Endothelial cell of umbilical vein (primary cell): ENCODE results near the gene CGB8. TPM values are rescaled to one million over a fixed set of nuclear protein-coding genes. Genes with fewer than 3 reads are reported as not detected.

Experiments used
- BruUV-seq: library from RNA; stranded (reverse); fragments of 400-500 nt; replicated peaks from 2 replicates; lab custom pipeline; 2021; lab: Mats Ljungman, UMichigan
- CTCF ChIA-PET: fragments of 300-600, 350-600 bp; sonication (Branson Sonifier 250); formaldehyde crosslinking; loops from one replicate; lab custom pipeline; 2021; ENCODE audit warnings: antibody characterized with exemption, inconsistent platforms; lab: Charles Lee
- POLR2A ChIA-PET: fragments of 300-600, 350-600 bp; sonication (Branson Sonifier 250); formaldehyde crosslinking; loops from one replicate; lab custom pipeline; 2021; ENCODE audit warnings: antibody characterized with exemption, inconsistent platforms; lab: Charles Lee
- DNase-seq: peaks from one replicate; pipeline ENCODE4 v3.0.0-alpha.2; 2011; ENCODE audit warnings: low read depth, low spot score
- FAIRE-seq: peaks from 2 replicates; lab custom pipeline; 2011; peaks lifted over from hg19 to GRCh38; lab: Jason Lieb, UNC
- H2AFZ ChIP-seq: 2 replicates; pipeline ENCODE4 v1.6.0; 2012; ENCODE audit warnings: low read depth, low read length, control low read depth, inconsistent platforms
- H3K27ac ChIP-seq: 2 replicates; pipeline ENCODE4 v1.5.1; 2011; ENCODE audit warnings: low read depth, mild to moderate bottlenecking, control low read depth, low read length, moderate library complexity; ENCODE audit not compliant: insufficient read depth
- H3K27me3 ChIP-seq, 2 experiments: 2 replicates each; pipeline versions ENCODE4 v1.6.0 to v1.6.1; 2011; ENCODE audit warnings: low read length in 2 of 2, mixed read lengths in 1 of 2; ENCODE audit not compliant: control insufficient read depth in 2 of 2, insufficient read depth in 2 of 2
- H3K36me3 ChIP-seq, 2 experiments: 2 replicates in 1 of 2; 3 replicates in 1 of 2; pipeline ENCODE4 v1.5.1; 2011; ENCODE audit warnings: low read length in 2 of 2, mild to moderate bottlenecking in 1 of 2, moderate library complexity in 1 of 2; ENCODE audit not compliant: control insufficient read depth in 2 of 2, insufficient read depth in 2 of 2; ENCODE audit errors: extremely low read depth in 1 of 2
- H3K4me1 ChIP-seq: 3 replicates; pipeline ENCODE4 v1.5.1; 2011; ENCODE audit warnings: mild to moderate bottlenecking, low read length; ENCODE audit not compliant: control insufficient read depth, insufficient read depth; ENCODE audit errors: extremely low read depth
- H3K4me2 ChIP-seq: 2 replicates; pipeline ENCODE4 v1.6.1; 2011; ENCODE audit warnings: low read length, control low read depth, mixed read lengths; ENCODE audit not compliant: insufficient read depth
- H3K4me3 ChIP-seq, 3 experiments: fragments of 200-600 bp in 1 of 3; sonication (generic), shearing (Covaris generic) in 1 of 3; replicated peaks in 1 of 3; 2 replicates each; pipeline ENCODE4 v1.5.1; 2011 to 2016; ENCODE audit warnings: control low read depth in 3 of 3, low read length in 3 of 3, mild to moderate bottlenecking in 2 of 3, inconsistent platforms in 1 of 3, low read depth in 1 of 3, moderate library complexity in 1 of 3; ENCODE audit not compliant: insufficient read depth in 1 of 3
- H3K79me2 ChIP-seq: 2 replicates; pipeline ENCODE4 v1.6.0; 2012; ENCODE audit warnings: low read length, inconsistent platforms; ENCODE audit not compliant: control insufficient read depth, insufficient read depth
- H3K9ac ChIP-seq: replicated peaks from 2 replicates; pipeline ENCODE3; 2011; ENCODE audit warnings: low read length, control low read depth; ENCODE audit not compliant: insufficient read depth; ENCODE audit errors: extremely low read depth
- H3K9me1 ChIP-seq: replicated peaks from 3 replicates; pipeline ENCODE4 v1.6.0; 2011; ENCODE audit warnings: mild to moderate bottlenecking, low read length; ENCODE audit not compliant: control insufficient read depth, insufficient read depth; ENCODE audit errors: extremely low read depth
- H3K9me3 ChIP-seq: replicated peaks from 2 replicates; pipeline ENCODE4 v1.5.1; 2012; ENCODE audit warnings: low read length, inconsistent platforms; ENCODE audit not compliant: control insufficient read depth, insufficient read depth
- H4K20me1 ChIP-seq: replicated peaks from 2 replicates; pipeline ENCODE3; 2011; ENCODE audit warnings: mild to moderate bottlenecking, low read length; ENCODE audit not compliant: control insufficient read depth, insufficient read depth; ENCODE audit errors: extremely low read depth
- EZH2 ChIP-seq: IDR thresholded peaks from 2 replicates; pipeline ENCODE4 v1.6.1; 2012; ENCODE audit warnings: borderline replicate concordance, low read depth, mild to moderate bottlenecking, moderate library complexity, low read length, inconsistent platforms; ENCODE audit not compliant: severe bottlenecking
- JUN ChIP-seq: IDR thresholded peaks from 2 replicates; pipeline ENCODE4 v1.6.1; 2011; ENCODE audit warnings: borderline replicate concordance, low read depth; ENCODE audit not compliant: insufficient read length, insufficient read depth
- MYC ChIP-seq: IDR thresholded peaks from one replicate; pipeline ENCODE4 v1.6.1; 2011; ENCODE audit warnings: mild to moderate bottlenecking, low read depth, low read length
- POLR2AphosphoS5 ChIP-seq: IDR thresholded peaks from 2 replicates; pipeline ENCODE4 v1.6.1; 2012; ENCODE audit warnings: low read depth, mild to moderate bottlenecking, control low read depth, low read length, moderate library complexity; ENCODE audit not compliant: insufficient read depth
- dilution Hi-C: fragments of 300-500 bp; cut with MboI; formaldehyde crosslinking; loops from one replicate; pipeline ENCODE4 v1.15.0; 2019; ENCODE audit warnings: low sequenced_read_pairs; ENCODE audit not compliant: extremely low pct_ligation_motif_present
- intact Hi-C: fragments of 100-400 bp; cut with micrococcal nuclease; formaldehyde crosslinking; loops from one replicate; pipeline ENCODE4 v1.10.0; 2022
- polyA plus RNA-seq, 4 experiments: library from polyadenylated mRNA; depleted of rRNA in 3 of 4; stranded (reverse) in 3 of 4; unstranded in 1 of 4; fragments of >200 nt; gene quantifications; 2 replicates each; pipeline versions ENCODE4 v1.2.1 to v1.2.3, GENCODE V29; 2011 to 2012; ENCODE audit warnings: missing spikeins in 1 of 4
- total RNA-seq: library from RNA; stranded (reverse); gene quantifications from 2 replicates; pipeline ENCODE4 v1.2.3, GENCODE V29; 2021
- TF ChIP-seq, protein P1 (sequence below), 2 donors: IDR thresholded peaks; 1 replicate in 1 of 2; 2 replicates in 1 of 2; pipeline ENCODE4 v1.5.1; 2011; ENCODE audit warnings: low read length in 2 of 2, mild to moderate bottlenecking in 2 of 2, moderate library complexity in 2 of 2, control low read depth in 1 of 2, inconsistent platforms in 1 of 2, low read depth in 1 of 2; ENCODE audit not compliant: insufficient read depth in 1 of 2; ENCODE audit errors: extremely low read depth in 1 of 2

CGB8 gene
- total and polyA plus RNA-seq, 2 donors (not counting 3 experiments of a cell fraction or from before 2014, with no cell fraction given) = not detected

GRCh38 chr19:49091391-49092038 is 42.6 kb upstream of the CGB8 start:
- H3K4me3 ChIP-seq = no peak overlapping the region
- H3K79me2 ChIP-seq = peaks cover 60% of the 10 kb centered on the region
- CTCF ChIA-PET = interaction anchor here (0.7 kb wide), 1 partner anchor 134 kb away, joined by 3 read pairs; no protein-coding TSS in a partner anchor
- no peak overlapping the region for H3K27ac ChIP-seq
- peaks cover 23 to 49% of the 10 kb centered on the region in 2 experiments for H3K36me3 ChIP-seq
- no peaks in the 10 kb centered on the region for H3K9me3 ChIP-seq
- H3K4me1 ChIP-seq = peaks cover 9% of the 10 kb centered on the region
- intact Hi-C loops = no loop called here
- dilution Hi-C loops = no loop called here
- POLR2A ChIA-PET = no interaction called here
- no peaks in the 10 kb centered on the region for H3K9me1 ChIP-seq
- H4K20me1 ChIP-seq = peaks cover 2% of the 10 kb centered on the region
- H3K4me2 ChIP-seq = no peak overlapping the region
- H3K27me3 ChIP-seq = no peaks in the 10 kb centered on the region
- FAIRE-seq (peak; percentile 8), DNase-seq (no peak)
- H3K9ac ChIP-seq = no peak overlapping the region
- no TSS peak for BruUV-seq
- no peak overlapping the region for H2AFZ ChIP-seq
- TF ChIP-seq EZH2 = no peak

- dilution Hi-C loops = no loop called here
- BruUV-seq = no TSS peak
- Histone ChIP-seq H3K9me1 (no peaks in the 10 kb centered on the region), H3K4me2 (peak overlapping the region; percentile 85), H3K9ac (peak overlapping the region; percentile 97), H3K79me2 (peaks cover 49% of the 10 kb centered on the region), H2AFZ (no peak overlapping the region), H3K4me1 (peaks cover 14% of the 10 kb centered on the region), H3K27me3 (peaks cover 2 to 3% of the 10 kb centered on the region in 2 experiments), H4K20me1 (peaks cover 2% of the 10 kb centered on the region), H3K4me3 (peak overlapping the region; percentile 75 to 93 (median 89)), H3K9me3 (no peaks in the 10 kb centered on the region), H3K27ac (peak overlapping the region; percentile 73), H3K36me3 (peaks cover 7 to 27% of the 10 kb centered on the region in 2 experiments)
- no peak for TF ChIP-seq MYC
- TF ChIP-seq JUN = no peak
- TF ChIP-seq, protein P1, sequence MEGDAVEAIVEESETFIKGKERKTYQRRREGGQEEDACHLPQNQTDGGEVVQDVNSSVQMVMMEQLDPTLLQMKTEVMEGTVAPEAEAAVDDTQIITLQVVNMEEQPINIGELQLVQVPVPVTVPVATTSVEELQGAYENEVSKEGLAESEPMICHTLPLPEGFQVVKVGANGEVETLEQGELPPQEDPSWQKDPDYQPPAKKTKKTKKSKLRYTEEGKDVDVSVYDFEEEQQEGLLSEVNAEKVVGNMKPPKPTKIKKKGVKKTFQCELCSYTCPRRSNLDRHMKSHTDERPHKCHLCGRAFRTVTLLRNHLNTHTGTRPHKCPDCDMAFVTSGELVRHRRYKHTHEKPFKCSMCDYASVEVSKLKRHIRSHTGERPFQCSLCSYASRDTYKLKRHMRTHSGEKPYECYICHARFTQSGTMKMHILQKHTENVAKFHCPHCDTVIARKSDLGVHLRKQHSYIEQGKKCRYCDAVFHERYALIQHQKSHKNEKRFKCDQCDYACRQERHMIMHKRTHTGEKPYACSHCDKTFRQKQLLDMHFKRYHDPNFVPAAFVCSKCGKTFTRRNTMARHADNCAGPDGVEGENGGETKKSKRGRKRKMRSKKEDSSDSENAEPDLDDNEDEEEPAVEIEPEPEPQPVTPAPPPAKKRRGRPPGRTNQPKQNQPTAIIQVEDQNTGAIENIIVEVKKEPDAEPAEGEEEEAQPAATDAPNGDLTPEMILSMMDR (IDR thresholded peaks at IDR 0.05; ENCODE audit: extremely low read depth in 1 of 2, insufficient read depth in 1 of 2, low read depth in 1 of 2, low read length in 2 of 2) = no peak
- TF ChIP-seq POLR2AphosphoS5 = no peak
- ChIA-PET CTCF (interaction anchor here (0.7 to 3.3 kb wide), 2 partner anchors 12 to 21 kb away, joined by 4 to 24 read pairs; no protein-coding TSS in a partner anchor), POLR2A (no interaction called here)
- peak; percentile 44 for FAIRE-seq
- intact Hi-C loops = loop anchor here (5.0 kb wide), 1 partner anchor 41 kb away; no protein-coding TSS in a partner anchor
- DNase-seq = no peak
Observed at GRCh38 chr19:49086296-49086695, 37.4 kb upstream of the CGB8 start.
